ENCODE data around the gene CDCP1.

Gene CDCP1

DNA sequence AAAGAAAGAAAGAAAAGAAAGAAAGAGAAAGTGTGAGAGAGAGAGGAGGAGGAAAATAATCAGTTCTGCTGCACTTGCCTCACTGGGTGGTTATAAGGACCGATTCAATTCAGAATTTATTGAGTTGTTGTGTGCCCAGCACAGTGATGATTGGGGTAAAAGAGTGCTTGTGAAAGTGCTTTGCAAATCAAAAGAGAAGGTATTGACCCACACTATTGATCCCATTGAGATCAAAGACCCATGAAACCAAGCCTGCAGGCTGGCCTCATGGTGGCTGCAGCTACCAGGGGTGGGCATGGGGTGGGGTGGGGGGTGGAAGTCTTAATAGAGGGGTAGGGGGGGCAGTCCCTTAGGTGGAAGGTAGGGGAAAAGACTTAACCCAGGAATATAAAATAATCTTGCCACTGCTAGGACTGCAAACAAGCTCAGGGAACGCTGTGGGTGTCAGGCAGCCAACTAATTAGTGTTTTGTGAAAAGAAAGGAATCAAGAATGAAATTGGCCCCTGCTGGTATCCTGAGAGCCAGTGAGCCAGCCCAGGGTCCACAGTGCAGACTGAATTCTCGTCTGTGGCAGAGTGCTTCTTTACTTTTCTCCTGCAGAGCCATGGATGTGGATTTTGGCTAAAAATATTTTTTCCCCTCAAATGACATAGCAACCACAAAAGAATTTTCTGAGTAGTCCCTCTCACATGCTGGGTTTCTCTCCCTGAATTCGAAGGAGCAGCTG is 85.8 kb downstream of the CDCP1 start:
- no peak for DNase-seq (ENCODE audit: low read depth)
- no peak overlapping the region for H3K4me3 ChIP-seq (ENCODE audit: low read depth, low read length)
- no peak for TF ChIP-seq MYC (IDR thresholded peaks at IDR 0.05; ENCODE audit: low read depth, low read length)
- TF ChIP-seq POLR2A (IDR thresholded peaks at IDR 0.05; ENCODE audit: extremely low read depth, insufficient read length), result no peak
- TF ChIP-seq, protein P1, sequence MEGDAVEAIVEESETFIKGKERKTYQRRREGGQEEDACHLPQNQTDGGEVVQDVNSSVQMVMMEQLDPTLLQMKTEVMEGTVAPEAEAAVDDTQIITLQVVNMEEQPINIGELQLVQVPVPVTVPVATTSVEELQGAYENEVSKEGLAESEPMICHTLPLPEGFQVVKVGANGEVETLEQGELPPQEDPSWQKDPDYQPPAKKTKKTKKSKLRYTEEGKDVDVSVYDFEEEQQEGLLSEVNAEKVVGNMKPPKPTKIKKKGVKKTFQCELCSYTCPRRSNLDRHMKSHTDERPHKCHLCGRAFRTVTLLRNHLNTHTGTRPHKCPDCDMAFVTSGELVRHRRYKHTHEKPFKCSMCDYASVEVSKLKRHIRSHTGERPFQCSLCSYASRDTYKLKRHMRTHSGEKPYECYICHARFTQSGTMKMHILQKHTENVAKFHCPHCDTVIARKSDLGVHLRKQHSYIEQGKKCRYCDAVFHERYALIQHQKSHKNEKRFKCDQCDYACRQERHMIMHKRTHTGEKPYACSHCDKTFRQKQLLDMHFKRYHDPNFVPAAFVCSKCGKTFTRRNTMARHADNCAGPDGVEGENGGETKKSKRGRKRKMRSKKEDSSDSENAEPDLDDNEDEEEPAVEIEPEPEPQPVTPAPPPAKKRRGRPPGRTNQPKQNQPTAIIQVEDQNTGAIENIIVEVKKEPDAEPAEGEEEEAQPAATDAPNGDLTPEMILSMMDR (IDR thresholded peaks at IDR 0.05; ENCODE audit: low read depth, low read length), result no peak
- no peak for TF ChIP-seq MAX (IDR thresholded peaks at IDR 0.05; ENCODE audit: low read depth, low read length)

DNA sequence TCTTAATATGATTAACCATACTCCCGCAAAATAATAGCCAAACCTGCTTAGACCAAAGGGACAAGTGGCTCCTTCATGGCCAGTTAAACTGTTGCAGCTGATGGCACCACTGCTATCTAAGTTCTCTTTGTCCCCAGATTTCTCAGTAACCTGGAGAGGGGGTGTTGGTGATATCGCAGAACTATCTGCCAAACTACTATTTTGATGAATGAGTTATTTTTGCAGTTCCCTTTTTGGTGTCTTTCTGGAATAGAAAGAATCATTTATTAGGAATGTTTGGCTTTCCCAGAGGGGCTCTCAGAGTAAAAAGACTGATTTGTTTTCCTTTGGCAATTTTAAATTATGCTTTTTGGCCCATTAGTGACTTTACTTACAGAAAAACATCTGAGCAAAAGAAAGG is 87.0 kb downstream of the CDCP1 start:
- no peak for DNase-seq (ENCODE audit: low read depth)
- H3K4me3 ChIP-seq (ENCODE audit: low read depth, low read length), result no peak overlapping the region
- TF ChIP-seq, protein P1 (IDR thresholded peaks at IDR 0.05; ENCODE audit: low read depth, low read length), result no peak
- TF ChIP-seq MYC (IDR thresholded peaks at IDR 0.05; ENCODE audit: low read depth, low read length) (no peak), MAX (IDR thresholded peaks at IDR 0.05; ENCODE audit: low read depth, low read length) (no peak), POLR2A (IDR thresholded peaks at IDR 0.05; ENCODE audit: extremely low read depth, insufficient read length) (no peak)

DNA sequence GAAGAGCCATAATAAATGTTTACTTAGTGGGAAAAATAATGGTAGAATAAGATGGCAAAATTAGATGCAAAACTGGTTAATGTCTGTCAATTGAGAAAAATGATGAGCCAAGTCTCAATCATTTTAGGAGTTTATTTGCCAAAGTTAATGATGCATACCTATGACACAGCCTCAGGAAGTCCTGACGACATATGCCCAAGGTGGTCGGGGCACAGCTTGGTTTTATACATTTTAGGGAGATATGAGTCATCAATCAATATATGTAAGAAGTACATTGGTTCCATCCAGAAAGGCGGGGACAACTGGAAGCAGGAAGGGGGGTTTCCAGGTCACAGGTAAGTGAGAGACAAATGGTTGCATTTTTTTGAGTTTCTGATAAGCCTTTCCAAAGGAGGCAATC is 88.6 kb downstream of the CDCP1 start:
- no peak for TF ChIP-seq MAX (IDR thresholded peaks at IDR 0.05; ENCODE audit: low read depth, low read length)
- TF ChIP-seq, protein P1 (IDR thresholded peaks at IDR 0.05; ENCODE audit: low read depth, low read length), result no peak
- TF ChIP-seq MYC (IDR thresholded peaks at IDR 0.05; ENCODE audit: low read depth, low read length), result no peak
- no peak for TF ChIP-seq POLR2A (IDR thresholded peaks at IDR 0.05; ENCODE audit: extremely low read depth, insufficient read length)
- no peak for DNase-seq (ENCODE audit: low read depth)
- no peak overlapping the region for H3K4me3 ChIP-seq (ENCODE audit: low read depth, low read length)

- TF ChIP-seq MYC (IDR thresholded peaks at IDR 0.05; ENCODE audit: low read depth, low read length), result no peak
- TF ChIP-seq POLR2A (IDR thresholded peaks at IDR 0.05; ENCODE audit: extremely low read depth, insufficient read length), result no peak
- no peak for TF ChIP-seq MAX (IDR thresholded peaks at IDR 0.05; ENCODE audit: low read depth, low read length)
- TF ChIP-seq, protein P1 (IDR thresholded peaks at IDR 0.05; ENCODE audit: low read depth, low read length), result no peak
- no peak for DNase-seq (ENCODE audit: low read depth)
- H3K4me3 ChIP-seq (ENCODE audit: low read depth, low read length), result no peak overlapping the region
Measured at GRCh38 chr3:45056608-45057301, 89.4 kb downstream of the CDCP1 start.

GRCh38 chr3:45055411-45056143 is 90.6 kb downstream of the CDCP1 start:
- TF ChIP-seq, protein P1 (IDR thresholded peaks at IDR 0.05; ENCODE audit: low read depth, low read length), result peak; percentile 35
- TF ChIP-seq MYC (IDR thresholded peaks at IDR 0.05; ENCODE audit: low read depth, low read length) (no peak), POLR2A (IDR thresholded peaks at IDR 0.05; ENCODE audit: extremely low read depth, insufficient read length) (no peak), MAX (IDR thresholded peaks at IDR 0.05; ENCODE audit: low read depth, low read length) (no peak)
- H3K4me3 ChIP-seq (ENCODE audit: low read depth, low read length), result no peak overlapping the region
- DNase-seq (ENCODE audit: low read depth), result peak; percentile 80

Measured in NB4 (cell line).